ENCODE measurements around the gene KSR2. TPM values are rescaled to one million over a fixed set of nuclear protein-coding genes. Genes with fewer than 3 reads are reported as not detected.

Gene KSR2
- total and polyA plus RNA-seq, 2 of the 4 experiments (the other 2 are of a cell fraction): not detected

DNA sequence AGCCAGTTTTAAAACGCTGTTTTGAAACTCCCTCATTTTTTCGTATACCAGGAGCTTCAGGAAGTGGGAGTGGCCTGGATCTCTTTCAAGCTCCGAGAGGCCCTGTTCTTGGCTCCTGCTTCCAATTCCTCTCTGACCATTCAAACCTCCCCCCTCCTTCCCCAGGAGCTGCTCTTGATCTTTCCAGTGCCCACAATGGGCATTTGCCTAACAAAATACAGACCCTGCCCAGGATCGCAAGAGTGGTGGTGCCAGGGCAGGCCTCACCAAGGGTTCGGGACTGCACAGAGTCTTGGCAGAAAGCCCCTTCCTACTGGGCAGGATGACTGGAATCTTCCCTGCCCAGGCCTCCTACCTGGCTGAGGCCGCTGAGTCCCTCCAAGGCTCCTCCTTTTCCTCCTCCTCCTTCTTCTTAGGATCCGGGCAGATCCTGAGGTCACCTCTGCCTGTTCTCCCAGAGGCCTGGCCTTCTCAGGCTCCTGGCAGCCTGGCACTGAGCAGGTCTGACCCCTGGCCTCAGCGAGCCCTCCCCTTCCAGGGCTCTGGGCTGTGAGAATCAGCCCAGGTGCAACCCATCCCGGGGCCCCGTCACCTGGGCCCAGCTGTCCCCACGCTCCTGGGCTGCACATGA, 560.5 kb downstream of the KSR2 start:
- Histone ChIP-seq H2BK120ac (ENCODE audit: low read depth, low read length) (no peak overlapping the region), H3K4ac (ENCODE audit: low read depth, low read length) (no peak overlapping the region), H3K18ac (ENCODE audit: low read depth, low read length) (no peak overlapping the region), H3K23ac (ENCODE audit: low read depth, low read length) (no peak overlapping the region), H2AFZ (replicated peaks; ENCODE audit: low read length, poor library complexity) (no peak overlapping the region), H4K8ac (ENCODE audit: low read depth in 2 of 2, low read length in 2 of 2) (no peak overlapping the region), H4K5ac (ENCODE audit: low read depth, low read length) (no peak overlapping the region), H4K20me1 (ENCODE audit: insufficient read depth, low read length) (no peaks in the 10 kb centered on the region), H3K4me2 (ENCODE audit: low read depth, low read length) (no peak overlapping the region), H3K14ac (replicated peaks; ENCODE audit: low read depth, low read length) (no peak overlapping the region), H2AK5ac (ENCODE audit: low read depth, low read length) (no peak overlapping the region), H3K56ac (ENCODE audit: extremely low read depth, insufficient read depth, low read length) (no peak overlapping the region), H2BK20ac (ENCODE audit: low read depth, low read length) (no peak overlapping the region), H3K9ac (ENCODE audit: low read depth, low read length) (no peak overlapping the region), H3K9me1 (ENCODE audit: insufficient read depth, low read length) (no peaks in the 10 kb centered on the region), H2BK5ac (ENCODE audit: low read depth, low read length, poor library complexity, severe bottlenecking) (no peak overlapping the region), H2AK9ac (replicated peaks; ENCODE audit: low read depth, low read length, poor library complexity) (no peak overlapping the region), H3K27me3 (ENCODE audit: control insufficient read depth, insufficient read depth, low read length) (no peaks in the 10 kb centered on the region), H3K79me1 (ENCODE audit: low read depth in 1 of 2, low read length in 2 of 2) (no peaks in the 10 kb centered on the region), H3K27ac (ENCODE audit: insufficient read depth, low read length) (no peak overlapping the region), H3K36me3 (ENCODE audit: control insufficient read depth, insufficient read depth, low read length) (no peaks in the 10 kb centered on the region), H3K4me1 (ENCODE audit: control insufficient read depth, insufficient read depth, low read length) (no peaks in the 10 kb centered on the region), H4K91ac (ENCODE audit: insufficient read depth, low read depth, low read length) (no peak overlapping the region), H3K4me3 (ENCODE audit: insufficient read depth, low read depth, low read length) (no peak overlapping the region), H2BK15ac (ENCODE audit: low read depth, low read length) (no peak overlapping the region), H3K9me3 (ENCODE audit: control insufficient read depth, insufficient read depth, low read length) (peaks cover 41% of the 10 kb centered on the region)
- DNase-seq (no peak), ATAC-seq (ENCODE audit: low read depth) (no peak)
- in situ Hi-C loops (cut with MboI; ENCODE audit: low sequenced_read_pairs) (no loop called here), intact Hi-C loops (cut with micrococcal nuclease) (no loop called here), dilution Hi-C loops (cut with HindIII; ENCODE audit: low sequenced_read_pairs, unreplicated experiment) (no loop called here)
- no TSS peak for BruUV-seq (replicated peaks)
- 38% methylated on average over 2 of the region's 11 CpGs; no CpG with 5 or more reads in 1 of the 2 experiments for WGBS, 2 experiments (ENCODE audit: extremely low coverage in 2 of 2, insufficient read length in 1 of 2)
- POLR2A ChIA-PET (ENCODE audit: unreplicated experiment): no interaction called here
- CTCF ChIA-PET: no interaction called here
- TF ChIP-seq, protein P1, sequence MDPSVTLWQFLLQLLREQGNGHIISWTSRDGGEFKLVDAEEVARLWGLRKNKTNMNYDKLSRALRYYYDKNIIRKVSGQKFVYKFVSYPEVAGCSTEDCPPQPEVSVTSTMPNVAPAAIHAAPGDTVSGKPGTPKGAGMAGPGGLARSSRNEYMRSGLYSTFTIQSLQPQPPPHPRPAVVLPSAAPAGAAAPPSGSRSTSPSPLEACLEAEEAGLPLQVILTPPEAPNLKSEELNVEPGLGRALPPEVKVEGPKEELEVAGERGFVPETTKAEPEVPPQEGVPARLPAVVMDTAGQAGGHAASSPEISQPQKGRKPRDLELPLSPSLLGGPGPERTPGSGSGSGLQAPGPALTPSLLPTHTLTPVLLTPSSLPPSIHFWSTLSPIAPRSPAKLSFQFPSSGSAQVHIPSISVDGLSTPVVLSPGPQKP (IDR thresholded peaks at IDR 0.05; ENCODE audit: borderline replicate concordance, low read depth, low read length): no peak
- no peak for TF ChIP-seq SMC3 (IDR thresholded peaks at IDR 0.05; ENCODE audit: low read depth, low read length)
- no peak for TF ChIP-seq MXI1 (IDR thresholded peaks at IDR 0.05; ENCODE audit: borderline replicate concordance, low read depth, low read length)
- no peak for TF ChIP-seq NFE2L2 (IDR thresholded peaks at IDR 0.05; ENCODE audit: low read depth, low read length)
- no peak for TF ChIP-seq POLR2A (IDR thresholded peaks at IDR 0.05; ENCODE audit: low read depth, low read length)
- TF ChIP-seq RAD21 (IDR thresholded peaks at IDR 0.05; ENCODE audit: low read length): no peak
- TF ChIP-seq BHLHE40 (IDR thresholded peaks at IDR 0.05; ENCODE audit: low read depth, low read length): no peak
- TF ChIP-seq, protein P2, sequence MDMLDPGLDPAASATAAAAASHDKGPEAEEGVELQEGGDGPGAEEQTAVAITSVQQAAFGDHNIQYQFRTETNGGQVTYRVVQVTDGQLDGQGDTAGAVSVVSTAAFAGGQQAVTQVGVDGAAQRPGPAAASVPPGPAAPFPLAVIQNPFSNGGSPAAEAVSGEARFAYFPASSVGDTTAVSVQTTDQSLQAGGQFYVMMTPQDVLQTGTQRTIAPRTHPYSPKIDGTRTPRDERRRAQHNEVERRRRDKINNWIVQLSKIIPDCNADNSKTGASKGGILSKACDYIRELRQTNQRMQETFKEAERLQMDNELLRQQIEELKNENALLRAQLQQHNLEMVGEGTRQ (IDR thresholded peaks at IDR 0.05; ENCODE audit: low read depth, low read length): no peak
- no peak for TF ChIP-seq MAZ (IDR thresholded peaks at IDR 0.05; ENCODE audit: borderline replicate concordance, low read depth, low read length)

Data from IMR-90 (cell line).